T-cell (primary cell): ENCODE measurements around the gene C5orf47. TPM values are rescaled to one million over a fixed set of nuclear protein-coding genes. Genes with fewer than 3 reads are reported as not detected.

Source experiments
- total RNA-seq, 35 experiments: library from RNA in 6 of 35; stranded (reverse) in 6 of 35; fragments of 120-200 nt in 1 of 35; gene quantifications; one replicate each; pipeline versions ENCODE4 v1.2.1 to v1.2.4 and lab custom pipeline; 2013 to 2026

C5orf47 gene
- total RNA-seq, 5 donors from 2014 or later (not counting 1 experiment from before 2014, with no cell fraction given), result not detected

Other genes starting within 250 kb of the C5orf47 start
- 10 to 100 TPM; 13.8 to 25.9 (median 14.9) TPM for gene CPEB4, start 100.8 kb upstream of the C5orf47 start, total RNA-seq
- not detected for gene NSG2, start 56.5 kb downstream of the C5orf47 start, total RNA-seq